ENCODE data around the gene PCSK5.
"Not testable (repeated sequence)": the region's sequence is repeated elsewhere in the genome, so short reads cannot be mapped to it uniquely, and the experiment has no call there.

PCSK5 gene

GRCh38 chr9:76289042-76289441 lies 398.6 kb downstream of the PCSK5 start:
- no peak for DNase-seq

GRCh38 chr9:76289703-76290102 lies 399.2 kb downstream of the PCSK5 start:
- DNase-seq, result no peak

GRCh38 chr9:76290555-76290954 lies 400.1 kb downstream of the PCSK5 start:
- no peak for DNase-seq

- DNase-seq, result no peak
These were observed 401.8 kb downstream of the PCSK5 start for GRCh38 chr9:76292246-76292645.

GRCh38 chr9:76292658-76293057 lies 402.2 kb downstream of the PCSK5 start:
- no peak for DNase-seq

- DNase-seq, result no peak
These were observed 403.8 kb downstream of the PCSK5 start for GRCh38 chr9:76294301-76294700.

- no peak for DNase-seq
These were observed 406.3 kb downstream of the PCSK5 start for GRCh38 chr9:76296561-76297310.

- no peak for DNase-seq
These were observed 407.3 kb downstream of the PCSK5 start for GRCh38 chr9:76297721-76298239.

GRCh38 chr9:76298521-76299144 lies 408.2 kb downstream of the PCSK5 start:
- no peak for DNase-seq

- DNase-seq, result no peak
These were observed 412.1 kb downstream of the PCSK5 start for GRCh38 chr9:76302543-76302942.

- DNase-seq, result no peak
These were observed 412.6 kb downstream of the PCSK5 start for GRCh38 chr9:76302947-76303550.

GRCh38 chr9:76307047-76307446 lies 416.6 kb downstream of the PCSK5 start:
- not testable (repeated sequence) for DNase-seq

GRCh38 chr9:76310577-76310976 lies 420.1 kb downstream of the PCSK5 start:
- no peak for DNase-seq

- DNase-seq, result no peak
These were observed 420.5 kb downstream of the PCSK5 start for GRCh38 chr9:76310991-76311390.

GRCh38 chr9:76311537-76311936 lies 421.1 kb downstream of the PCSK5 start:
- no peak for DNase-seq

- no peak for DNase-seq
These were observed 423.3 kb downstream of the PCSK5 start for GRCh38 chr9:76313771-76314170.

GRCh38 chr9:76314321-76314720 lies 423.8 kb downstream of the PCSK5 start:
- no peak for DNase-seq

- no peak for DNase-seq
These were observed 425.6 kb downstream of the PCSK5 start for GRCh38 chr9:76316069-76316468.

GRCh38 chr9:76319466-76319865 lies 429.0 kb downstream of the PCSK5 start:
- DNase-seq, result not testable (repeated sequence)

GRCh38 chr9:76321195-76321828 lies 430.8 kb downstream of the PCSK5 start:
- no peak for DNase-seq

GRCh38 chr9:76322810-76323209 lies 432.3 kb downstream of the PCSK5 start:
- DNase-seq, result no peak

- no peak for DNase-seq
These were observed 433.0 kb downstream of the PCSK5 start for GRCh38 chr9:76323490-76323889.

GRCh38 chr9:76324030-76324429 lies 433.6 kb downstream of the PCSK5 start:
- not testable (repeated sequence) for DNase-seq
